GM10248 (cell line): ENCODE results near the gene S100PBP.

Experiments used
- CTCF ChIA-PET: fragments of 300-600 bp; sonication (Branson Sonifier 250); formaldehyde crosslinking; extraction: SDS; loops from one replicate; lab custom pipeline; 2021; ENCODE audit warnings: antibody characterized with exemption; lab: Yijun Ruan, JAX
- POLR2A ChIA-PET: fragments of 350-650 bp; sonication (Branson Sonifier 250); formaldehyde crosslinking; extraction: SDS; loops from one replicate; lab custom pipeline; 2020; ENCODE audit warnings: antibody characterized with exemption; lab: Yijun Ruan, JAX
- DNase-seq: peaks from one replicate; pipeline ENCODE4 v3.0.0; 2012; ENCODE audit errors: extremely low spot score
- TF ChIP-seq, protein P1 (sequence below): IDR thresholded peaks from 2 replicates; pipeline ENCODE4 v1.5.1; 2012; ENCODE audit warnings: mild to moderate bottlenecking, low read depth; ENCODE audit errors: extremely low read depth, missing control alignments, control extremely low read depth

The S100PBP gene

DNA sequence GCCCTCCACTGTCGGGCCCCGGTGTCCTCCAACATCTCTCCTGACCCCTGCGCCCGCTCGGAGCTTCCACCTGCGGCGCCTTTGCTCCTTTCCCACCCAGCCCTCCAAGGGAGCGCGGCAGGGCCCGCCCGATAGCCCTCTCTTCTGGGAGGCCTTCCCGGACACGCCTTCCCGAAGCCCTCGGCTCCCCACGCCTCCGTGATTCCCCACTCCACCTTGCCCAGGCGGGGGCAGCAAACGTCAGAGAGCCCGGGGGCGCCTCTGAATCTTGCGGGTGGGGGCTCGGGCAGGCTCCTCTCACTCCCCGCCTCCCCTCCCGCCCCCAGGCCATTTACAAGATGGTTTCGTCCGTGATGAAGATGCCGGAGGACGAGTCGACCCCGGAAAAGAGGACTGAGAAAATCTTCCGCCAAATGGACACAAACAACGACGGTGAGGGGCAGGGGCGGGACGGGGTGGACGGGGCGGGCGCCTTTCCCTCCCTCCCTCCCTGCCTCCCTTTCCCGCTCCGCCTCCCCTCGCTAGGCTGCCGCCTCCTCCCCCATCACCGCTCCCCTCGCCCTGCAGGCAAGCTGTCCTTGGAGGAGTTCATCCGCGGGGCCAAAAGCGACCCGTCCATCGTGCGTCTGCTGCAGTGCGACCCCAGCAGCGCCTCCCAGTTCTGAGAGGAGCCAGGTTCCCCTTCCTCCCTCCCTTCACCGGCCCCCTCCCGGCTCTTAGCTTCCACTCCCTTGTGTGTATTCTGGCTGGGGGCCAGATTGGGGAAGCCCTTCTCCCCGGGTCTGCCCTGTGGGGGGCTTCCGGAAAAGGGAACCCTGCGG is 76.0 kb downstream of the S100PBP start:
- TF ChIP-seq, protein P1, sequence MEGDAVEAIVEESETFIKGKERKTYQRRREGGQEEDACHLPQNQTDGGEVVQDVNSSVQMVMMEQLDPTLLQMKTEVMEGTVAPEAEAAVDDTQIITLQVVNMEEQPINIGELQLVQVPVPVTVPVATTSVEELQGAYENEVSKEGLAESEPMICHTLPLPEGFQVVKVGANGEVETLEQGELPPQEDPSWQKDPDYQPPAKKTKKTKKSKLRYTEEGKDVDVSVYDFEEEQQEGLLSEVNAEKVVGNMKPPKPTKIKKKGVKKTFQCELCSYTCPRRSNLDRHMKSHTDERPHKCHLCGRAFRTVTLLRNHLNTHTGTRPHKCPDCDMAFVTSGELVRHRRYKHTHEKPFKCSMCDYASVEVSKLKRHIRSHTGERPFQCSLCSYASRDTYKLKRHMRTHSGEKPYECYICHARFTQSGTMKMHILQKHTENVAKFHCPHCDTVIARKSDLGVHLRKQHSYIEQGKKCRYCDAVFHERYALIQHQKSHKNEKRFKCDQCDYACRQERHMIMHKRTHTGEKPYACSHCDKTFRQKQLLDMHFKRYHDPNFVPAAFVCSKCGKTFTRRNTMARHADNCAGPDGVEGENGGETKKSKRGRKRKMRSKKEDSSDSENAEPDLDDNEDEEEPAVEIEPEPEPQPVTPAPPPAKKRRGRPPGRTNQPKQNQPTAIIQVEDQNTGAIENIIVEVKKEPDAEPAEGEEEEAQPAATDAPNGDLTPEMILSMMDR, result no peak
- ChIA-PET POLR2A (no interaction called here), CTCF (interaction anchor here (0.9 to 3.7 kb wide), 8 partner anchors 18 to 492 kb away, joined by 3 to 21 read pairs (median 4); no protein-coding TSS in a partner anchor)
- no peak for DNase-seq

DNA sequence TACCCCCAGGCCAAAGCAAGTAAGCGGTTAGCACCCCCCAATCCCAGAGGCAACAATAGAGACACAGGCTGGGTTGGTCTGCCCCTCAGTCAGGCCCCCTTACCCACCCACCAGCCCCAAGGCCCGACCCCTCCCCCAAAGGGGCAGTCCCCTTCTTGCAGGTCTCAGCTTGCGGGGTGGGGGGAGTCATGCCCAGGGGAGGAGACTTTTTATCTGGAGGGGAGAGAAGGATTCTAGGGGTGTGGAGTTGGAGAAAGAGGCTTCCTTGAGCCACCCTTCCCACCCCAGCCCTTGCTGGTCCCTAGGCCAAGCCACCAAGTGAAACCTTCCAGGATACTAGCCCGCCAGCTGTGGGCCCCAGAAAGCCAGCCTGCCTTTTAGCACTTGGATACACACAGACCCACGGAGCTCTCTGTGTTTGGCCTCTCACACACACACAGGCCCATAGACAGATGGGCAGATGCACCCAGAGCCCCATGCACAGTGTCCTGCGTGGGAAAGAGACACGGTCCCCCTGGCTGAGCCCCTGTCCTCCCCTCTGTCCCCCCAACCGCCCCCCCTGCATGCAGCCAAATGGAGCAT is 76.7 kb downstream of the S100PBP start:
- POLR2A ChIA-PET, result no interaction called here
- TF ChIP-seq, protein P1, result no peak
- no peak for DNase-seq
- CTCF ChIA-PET, result interaction anchor here (1.4 to 3.7 kb wide), 4 partner anchors 18 to 233 kb away, joined by 3 to 21 read pairs (median 6); no protein-coding TSS in a partner anchor

DNA sequence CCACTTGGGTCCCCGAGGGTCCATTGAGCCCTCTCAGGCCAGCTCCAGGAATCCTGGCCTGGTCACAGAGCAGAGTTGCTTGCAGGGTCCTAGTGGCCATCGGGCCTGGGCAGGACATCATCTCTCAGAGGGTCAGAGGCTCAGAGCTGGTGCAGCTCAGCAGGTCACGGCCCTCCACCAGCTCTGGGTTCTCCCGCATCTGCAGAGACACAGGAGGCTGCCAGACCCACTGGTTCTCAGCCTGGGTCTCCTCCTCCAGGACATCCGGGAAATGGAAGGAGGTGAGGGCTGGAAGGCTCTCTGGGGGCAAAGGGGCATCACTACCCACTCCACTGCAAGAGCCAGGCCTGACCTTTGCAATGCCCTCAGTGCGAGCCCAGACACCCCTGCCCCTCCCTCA is 77.2 kb downstream of the S100PBP start:
- CTCF ChIA-PET, result interaction anchor here (1.4 to 3.7 kb wide), 4 partner anchors 19 to 232 kb away, joined by 3 to 21 read pairs (median 6); no protein-coding TSS in a partner anchor
- TF ChIP-seq, protein P1, result no peak
- no peak for DNase-seq
- POLR2A ChIA-PET, result no interaction called here

DNA sequence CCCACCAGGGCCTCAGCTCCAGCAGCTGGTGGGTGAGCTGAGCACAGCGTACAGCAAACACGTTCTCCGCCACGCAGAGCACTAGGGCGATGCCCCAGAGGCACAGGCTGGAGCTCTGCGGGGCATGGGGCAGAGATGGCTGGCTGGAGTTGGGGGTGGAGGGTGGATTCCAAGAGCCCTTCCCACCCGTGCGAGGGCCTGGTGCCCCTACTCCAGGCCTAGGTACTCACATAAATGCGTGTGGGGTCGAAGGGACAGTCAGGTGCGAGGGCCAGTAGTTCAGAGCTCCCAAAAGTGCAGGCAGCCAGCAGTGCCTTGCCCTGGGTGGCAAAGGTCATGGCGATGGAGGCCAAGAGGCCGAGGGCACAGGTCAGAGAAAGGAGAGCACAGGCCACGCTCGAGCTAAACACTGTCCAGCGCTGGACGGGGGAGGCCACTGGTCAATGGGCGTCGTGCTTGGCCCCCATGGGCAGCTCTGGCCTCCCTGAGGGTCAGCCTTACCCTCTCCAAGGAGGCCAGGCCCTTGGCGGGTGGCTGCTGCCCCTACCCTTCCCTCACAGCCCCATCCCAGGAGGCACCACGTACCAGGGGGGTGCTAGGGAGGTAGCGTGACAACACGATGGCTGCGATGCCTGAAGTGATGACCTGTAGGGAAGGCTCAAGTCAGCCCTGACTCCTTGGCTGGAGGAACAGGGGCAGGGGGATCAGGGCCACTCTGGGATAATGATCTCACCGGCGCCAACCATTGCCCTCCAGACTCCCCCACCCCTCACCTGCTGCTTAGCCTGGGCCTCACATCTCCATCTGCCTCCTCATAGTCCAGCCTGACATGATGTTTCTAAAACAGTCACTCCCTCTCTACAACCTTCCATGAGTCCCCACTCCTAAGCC is 78.1 kb downstream of the S100PBP start:
- DNase-seq, result no peak
- TF ChIP-seq, protein P1, result no peak
- POLR2A ChIA-PET, result no interaction called here
- CTCF ChIA-PET, result interaction anchor here (1.4 to 1.9 kb wide), 3 partner anchors 38 to 231 kb away, joined by 3 to 7 read pairs (median 4); no protein-coding TSS in a partner anchor

DNA sequence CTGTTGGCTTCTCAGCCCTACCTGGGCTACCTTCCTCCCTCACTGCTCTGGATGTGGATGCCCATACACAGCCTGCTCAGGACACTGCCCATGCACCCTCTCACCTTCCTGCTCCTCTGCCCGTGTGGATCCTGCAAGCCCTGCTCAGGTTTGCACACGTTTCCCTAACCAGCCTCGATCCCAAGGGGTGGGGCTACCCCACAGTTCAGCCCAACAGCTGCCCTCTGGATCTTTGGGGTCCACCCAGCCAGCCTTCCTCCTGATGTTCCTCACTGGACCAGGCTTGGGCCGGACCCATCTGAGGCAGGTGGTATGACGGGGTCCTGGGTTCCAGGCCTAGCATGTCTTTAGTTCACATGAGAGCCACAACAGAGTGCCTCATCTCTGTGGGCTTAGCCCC is 79.0 kb downstream of the S100PBP start:
- no peak for DNase-seq
- ChIA-PET CTCF (interaction anchor here (1.1 to 2.9 kb wide), 5 partner anchors 8 to 191 kb away, joined by 3 to 20 read pairs (median 4); no protein-coding TSS in a partner anchor), POLR2A (no interaction called here)
- TF ChIP-seq, protein P1, result no peak
